A549 (cell line): Measurements from ENCODE around the gene UBASH3B. TPM values are rescaled to one million over a fixed set of nuclear protein-coding genes. Genes with fewer than 3 reads are reported as not detected.

Source experiments
- ATAC-seq, 2 experiments: fragments of 200-7000 bp in 1 of 2; fragments of >200 bp in 1 of 2; cut with Nextera tagmentation in 1 of 2; cut with Tn5 transposase in 1 of 2; 3 replicates each; pipeline versions ENCODE4 v1.8.0 to v1.9.1; 2018 to 2020; ENCODE audit warnings: mild to moderate bottlenecking in 1 of 2, moderate library complexity in 1 of 2
- CTCF ChIA-PET: fragments of 300-600 bp; sonication (Branson Sonifier 250); formaldehyde crosslinking; extraction: SDS; loops from one replicate; lab custom pipeline; 2021; ENCODE audit warnings: antibody characterized with exemption, inconsistent platforms; lab: Yijun Ruan, JAX
- POLR2A ChIA-PET: fragments of 350-600 bp; formaldehyde crosslinking; extraction: SDS; loops from one replicate; lab custom pipeline; 2021; ENCODE audit warnings: antibody characterized with exemption, inconsistent platforms; lab: Yijun Ruan, JAX
- DNase-seq, 2 experiments: peaks; one replicate each; pipeline versions ENCODE4 v3.0.0 to v3.0.0-alpha.2; 2011 to 2016; ENCODE audit warnings: low read depth in 1 of 2, low spot score in 1 of 2
- FAIRE-seq: peaks from 2 replicates; lab custom pipeline; 2011; peaks lifted over from hg19 to GRCh38; lab: Jason Lieb, UNC
- H3K27ac ChIP-seq, 2 experiments: fragments of >200 bp; sonication (Bioruptor Twin); formaldehyde crosslinking; 3 replicates each; pipeline ENCODE4 v1.5.1; 2016 to 2017
- H3K4me1 ChIP-seq: fragments of >200 bp; sonication (Bioruptor Twin); formaldehyde crosslinking; 3 replicates; pipeline ENCODE4 v1.6.1; 2016
- H3K4me2 ChIP-seq: fragments of >200 bp; sonication (Bioruptor Twin); formaldehyde crosslinking; 3 replicates; pipeline ENCODE4 v1.6.1; 2016
- H3K4me3 ChIP-seq: fragments of >200 bp; sonication (Bioruptor Twin); formaldehyde crosslinking; 3 replicates; pipeline ENCODE4 v1.5.1; 2016
- H3K9me3 ChIP-seq: fragments of >200 bp; sonication (Bioruptor Twin); formaldehyde crosslinking; 3 replicates; pipeline ENCODE4 v1.6.1; 2016
- CBX2 ChIP-seq: fragments of 200-600 bp; sonication (generic); IDR thresholded peaks from 2 replicates; pipeline ENCODE4 v1.6.1; 2016; ENCODE audit warnings: low read depth, mild to moderate bottlenecking, borderline replicate concordance
- CHD4 ChIP-seq: fragments of 200-600 bp; sonication (generic); IDR thresholded peaks from 2 replicates; pipeline ENCODE4 v1.6.1; 2016; ENCODE audit warnings: antibody characterized with exemption, mild to moderate bottlenecking, borderline replicate concordance
- EHF ChIP-seq: fragments of 250-450 bp; sonication (Bioruptor Pico); IDR thresholded peaks from 2 replicates; pipeline ENCODE4 v1.5.0; 2020; ENCODE audit warnings: mild to moderate bottlenecking
- FOSL2 ChIP-seq, 2 experiments: fragments of 450-650 bp in 1 of 2; fragments of >200 bp in 1 of 2; sonication (Bioruptor Twin) in 1 of 2; formaldehyde crosslinking; IDR thresholded peaks; 2 replicates each; pipeline versions ENCODE4 v1.5.0 to v1.6.1; 2016 to 2020; ENCODE audit warnings: mild to moderate bottlenecking in 1 of 2, moderate library complexity in 1 of 2
- HDAC2 ChIP-seq: fragments of 200-600 bp; sonication (generic); IDR thresholded peaks from 2 replicates; pipeline ENCODE4 v1.6.1; 2016
- HOXB13 ChIP-seq: fragments of 250-450 bp; sonication (Bioruptor Pico); IDR thresholded peaks from 2 replicates; pipeline ENCODE4 v1.5.0; 2020; ENCODE audit warnings: low read depth, mild to moderate bottlenecking, moderate library complexity
- JUN ChIP-seq, 2 experiments: fragments of >200 bp; sonication (Bioruptor Twin); formaldehyde crosslinking; IDR thresholded peaks; 2 replicates in 1 of 2; 3 replicates in 1 of 2; pipeline ENCODE4 v1.6.1; 2016 to 2017
- JUNB ChIP-seq: fragments of >200 bp; sonication (Bioruptor Twin); formaldehyde crosslinking; IDR thresholded peaks from 2 replicates; pipeline ENCODE4 v1.6.1; 2016
- MAZ ChIP-seq: fragments of 150-350 bp; IDR thresholded peaks from 2 replicates; pipeline ENCODE4 v1.6.1; 2014; ENCODE audit warnings: antibody characterized with exemption, low read depth, low read length, borderline replicate concordance
- NPAS2 ChIP-seq: fragments of 250-450 bp; sonication (Bioruptor Pico); IDR thresholded peaks from 2 replicates; pipeline ENCODE4 v1.8.0; 2022; ENCODE audit warnings: mild to moderate bottlenecking, moderate library complexity, borderline replicate concordance
- POLR2A ChIP-seq: IDR thresholded peaks from 2 replicates; pipeline ENCODE4 v1.6.1; 2012; ENCODE audit warnings: mild to moderate bottlenecking, low read length
- RCOR1 ChIP-seq: fragments of 150-350 bp; IDR thresholded peaks from 2 replicates; pipeline ENCODE4 v1.6.1; 2014; ENCODE audit warnings: antibody characterized with exemption, low read length, low read depth
- RNF2 ChIP-seq: fragments of 200-600 bp; sonication (generic); IDR thresholded peaks from 2 replicates; pipeline ENCODE4 v1.6.1; 2016; ENCODE audit warnings: low read depth, mild to moderate bottlenecking, antibody characterized with exemption, moderate library complexity, borderline replicate concordance
- TFCP2L1 ChIP-seq: fragments of 250-450 bp; sonication (Bioruptor Pico); IDR thresholded peaks from 2 replicates; pipeline ENCODE4 v1.5.0; 2021; ENCODE audit warnings: mild to moderate bottlenecking
- ZFP36 ChIP-seq: fragments of 450-650 bp; IDR thresholded peaks from 2 replicates; pipeline ENCODE4 v1.6.1; 2014; ENCODE audit warnings: borderline replicate concordance; ENCODE audit not compliant: partially characterized antibody
- WGBS: methylation state at CpG from one replicate; pipeline ENCODE4 v1.1.6; 2017; ENCODE audit errors: missing lambda C conversion rate; 5-methylcytosine and 5-hydroxymethylcytosine counted together
- polyA plus RNA-seq, 4 experiments: library from polyadenylated mRNA; depleted of rRNA in 3 of 4; stranded (reverse); fragments of >200 nt; fragmentation: RNase III in 1 of 4; extraction: RNeasy Plus Mini Kit Qiagen cat#74134 plus additional on column Dnase treatment in 1 of 4; gene quantifications; 2 replicates in 3 of 4; 3 replicates in 1 of 4; pipeline ENCODE4 v1.2.3, GENCODE V29; 2011 to 2017
- TF ChIP-seq, protein P1 (sequence below): fragments of >200 bp; sonication (Bioruptor Twin); formaldehyde crosslinking; IDR thresholded peaks from 2 replicates; pipeline ENCODE4 v1.6.1; 2016
- TF ChIP-seq, protein P2 (sequence below): fragments of >200 bp; sonication (Bioruptor Twin); formaldehyde crosslinking; IDR thresholded peaks from 3 replicates; pipeline ENCODE4 v1.6.1; 2016
- TF ChIP-seq, protein P3 (sequence below): IDR thresholded peaks from 2 replicates; pipeline ENCODE4 v1.6.1; 2012
- TF ChIP-seq, protein P4 (sequence below): fragments of 450-650 bp; IDR thresholded peaks from 2 replicates; pipeline ENCODE4 v1.6.1; 2014; ENCODE audit warnings: antibody characterized with exemption
- TF ChIP-seq, protein P5 (sequence below): fragments of >200 bp; sonication (Bioruptor Twin); formaldehyde crosslinking; IDR thresholded peaks from 3 replicates; pipeline ENCODE4 v1.5.1; 2016

Gene UBASH3B
- polyA plus RNA-seq, 2 of the 4 experiments (the other 2 are of a cell fraction), result 33.4 to 43.0 TPM

DNA sequence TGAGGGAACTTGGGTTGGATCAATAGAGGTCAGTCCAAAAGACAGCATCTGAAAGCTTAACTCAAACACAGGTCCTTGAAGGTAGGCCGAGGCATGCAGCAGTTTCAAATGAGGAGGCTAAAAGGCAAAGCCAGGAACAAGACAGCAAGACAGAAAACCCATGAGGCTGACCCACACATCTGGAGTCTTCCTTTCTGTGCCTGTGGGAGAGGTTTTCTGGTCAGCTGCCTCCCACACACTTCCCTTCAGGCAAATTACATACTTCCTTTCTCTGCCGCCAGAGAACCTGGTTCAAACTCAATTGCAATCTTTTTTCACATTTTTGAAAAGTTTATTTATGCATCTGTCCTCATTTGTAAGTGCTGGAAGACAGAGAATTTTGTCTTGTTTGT is 153.0 kb downstream of the UBASH3B start:
- POLR2A ChIA-PET, result no interaction called here
- TF ChIP-seq RNF2 (no peak), ZFP36 (no peak), HDAC2 (no peak), JUN (IDR thresholded peaks at IDR 0.05) (no peak), CHD4 (no peak)
- TF ChIP-seq, protein P1, sequence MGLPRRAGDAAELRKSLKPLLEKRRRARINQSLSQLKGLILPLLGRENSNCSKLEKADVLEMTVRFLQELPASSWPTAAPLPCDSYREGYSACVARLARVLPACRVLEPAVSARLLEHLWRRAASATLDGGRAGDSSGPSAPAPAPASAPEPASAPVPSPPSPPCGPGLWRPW, result no peak
- no peak for FAIRE-seq
- Histone ChIP-seq H3K4me3 (no peak overlapping the region), H3K4me1 (no peaks in the 10 kb centered on the region; the same call in 2 of the 3 replicates), H3K4me2 (no peak overlapping the region), H3K27ac (no peak overlapping the region), H3K9me3 (no peaks in the 10 kb centered on the region)
- DNase-seq, result no peak
- no peak for ATAC-seq
- WGBS, result 83% methylated on average over 2 of the region's 2 CpGs
- CTCF ChIA-PET, result interaction anchor here (1.9 to 2.2 kb wide), 2 partner anchors 45 to 175 kb away, joined by 5 to 7 read pairs; no protein-coding TSS in a partner anchor

DNA sequence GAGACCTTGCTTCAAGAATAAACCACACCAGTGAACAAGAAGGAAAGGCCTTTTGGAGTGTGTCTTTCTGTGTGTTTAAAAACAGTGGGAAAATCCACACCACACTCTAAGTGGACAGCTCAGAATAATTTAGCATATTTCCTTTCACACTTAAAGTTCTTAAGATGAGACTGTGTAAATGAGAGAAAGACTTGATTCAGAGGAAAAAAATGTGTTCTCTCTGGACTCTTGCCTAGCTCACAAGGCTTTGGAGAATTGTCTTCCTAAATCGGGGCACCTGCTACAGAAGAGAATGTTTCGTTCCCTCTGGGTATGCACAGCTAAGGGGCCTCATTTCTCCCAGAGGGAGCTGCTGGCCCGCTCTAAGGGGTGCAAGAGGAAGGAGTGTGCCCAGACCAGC is 154.3 kb downstream of the UBASH3B start:
- no peak overlapping the region for H3K4me3 ChIP-seq
- TF ChIP-seq NPAS2 (CRISPR knock-in tag), result no peak
- TF ChIP-seq FOSL2 (IDR thresholded peaks at IDR 0.05), result no peak
- TF ChIP-seq FOSL2 (CRISPR knock-in tag; IDR thresholded peaks at IDR 0.05), result no peak
- TF ChIP-seq, protein P2, sequence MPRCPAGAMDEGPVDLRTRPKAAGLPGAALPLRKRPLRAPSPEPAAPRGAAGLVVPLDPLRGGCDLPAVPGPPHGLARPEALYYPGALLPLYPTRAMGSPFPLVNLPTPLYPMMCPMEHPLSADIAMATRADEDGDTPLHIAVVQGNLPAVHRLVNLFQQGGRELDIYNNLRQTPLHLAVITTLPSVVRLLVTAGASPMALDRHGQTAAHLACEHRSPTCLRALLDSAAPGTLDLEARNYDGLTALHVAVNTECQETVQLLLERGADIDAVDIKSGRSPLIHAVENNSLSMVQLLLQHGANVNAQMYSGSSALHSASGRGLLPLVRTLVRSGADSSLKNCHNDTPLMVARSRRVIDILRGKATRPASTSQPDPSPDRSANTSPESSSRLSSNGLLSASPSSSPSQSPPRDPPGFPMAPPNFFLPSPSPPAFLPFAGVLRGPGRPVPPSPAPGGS, result no peak
- TF ChIP-seq HOXB13, result no peak
- TF ChIP-seq, protein P1, result no peak
- TF ChIP-seq, protein P3, sequence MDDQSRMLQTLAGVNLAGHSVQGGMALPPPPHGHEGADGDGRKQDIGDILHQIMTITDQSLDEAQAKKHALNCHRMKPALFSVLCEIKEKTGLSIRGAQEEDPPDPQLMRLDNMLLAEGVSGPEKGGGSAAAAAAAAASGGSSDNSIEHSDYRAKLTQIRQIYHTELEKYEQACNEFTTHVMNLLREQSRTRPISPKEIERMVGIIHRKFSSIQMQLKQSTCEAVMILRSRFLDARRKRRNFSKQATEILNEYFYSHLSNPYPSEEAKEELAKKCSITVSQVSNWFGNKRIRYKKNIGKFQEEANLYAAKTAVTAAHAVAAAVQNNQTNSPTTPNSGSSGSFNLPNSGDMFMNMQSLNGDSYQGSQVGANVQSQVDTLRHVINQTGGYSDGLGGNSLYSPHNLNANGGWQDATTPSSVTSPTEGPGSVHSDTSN, result no peak
- TF ChIP-seq RCOR1, result no peak
- TF ChIP-seq, protein P4, sequence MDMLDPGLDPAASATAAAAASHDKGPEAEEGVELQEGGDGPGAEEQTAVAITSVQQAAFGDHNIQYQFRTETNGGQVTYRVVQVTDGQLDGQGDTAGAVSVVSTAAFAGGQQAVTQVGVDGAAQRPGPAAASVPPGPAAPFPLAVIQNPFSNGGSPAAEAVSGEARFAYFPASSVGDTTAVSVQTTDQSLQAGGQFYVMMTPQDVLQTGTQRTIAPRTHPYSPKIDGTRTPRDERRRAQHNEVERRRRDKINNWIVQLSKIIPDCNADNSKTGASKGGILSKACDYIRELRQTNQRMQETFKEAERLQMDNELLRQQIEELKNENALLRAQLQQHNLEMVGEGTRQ, result no peak
- no peak for TF ChIP-seq JUNB
- ChIA-PET POLR2A (no interaction called here), CTCF (interaction anchor here (0.5 to 2.2 kb wide), 3 partner anchors 177 to 1534 kb away, joined by 3 to 5 read pairs (median 3); no protein-coding TSS in a partner anchor)
- ATAC-seq, result no peak
- no peaks in the 10 kb centered on the region for H3K4me1 ChIP-seq
- H3K4me2 ChIP-seq, result no peak overlapping the region
- no peak for DNase-seq
- H3K9me3 ChIP-seq, result no peaks in the 10 kb centered on the region
- no peak for FAIRE-seq
- no peak overlapping the region for H3K27ac ChIP-seq
- 93% methylated on average over 3 of the region's 3 CpGs for WGBS

DNA sequence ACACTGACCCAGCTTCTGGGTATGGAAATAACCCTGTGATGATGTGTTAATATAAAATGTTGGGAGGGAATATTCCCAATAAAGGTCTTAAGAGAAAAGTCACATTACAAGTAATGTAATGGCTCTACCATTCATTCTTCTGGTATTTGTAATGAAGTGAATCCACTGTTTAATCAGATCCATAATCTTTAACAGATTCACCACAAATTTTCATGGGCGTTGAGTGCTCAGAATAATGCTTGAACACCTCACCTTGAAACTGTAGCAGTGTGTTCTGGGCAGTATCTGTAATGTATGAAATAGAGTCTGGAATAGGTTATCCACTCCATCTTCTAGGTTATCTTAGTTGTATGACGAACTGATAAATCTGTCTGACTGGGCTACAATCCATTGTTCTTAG is 156.2 kb downstream of the UBASH3B start:
- H3K9me3 ChIP-seq, result no peaks in the 10 kb centered on the region
- no peak overlapping the region for H3K4me2 ChIP-seq
- WGBS, result 86% methylated on average over 2 of the region's 2 CpGs
- H3K4me1 ChIP-seq, result no peaks in the 10 kb centered on the region
- DNase-seq (no peak), FAIRE-seq (no peak), ATAC-seq (no peak)
- no peak overlapping the region for H3K4me3 ChIP-seq
- CTCF ChIA-PET, result interaction anchor here (3.1 kb wide), 1 partner anchor 42 kb away, joined by 12 read pairs; no protein-coding TSS in a partner anchor
- TF ChIP-seq, protein P5, sequence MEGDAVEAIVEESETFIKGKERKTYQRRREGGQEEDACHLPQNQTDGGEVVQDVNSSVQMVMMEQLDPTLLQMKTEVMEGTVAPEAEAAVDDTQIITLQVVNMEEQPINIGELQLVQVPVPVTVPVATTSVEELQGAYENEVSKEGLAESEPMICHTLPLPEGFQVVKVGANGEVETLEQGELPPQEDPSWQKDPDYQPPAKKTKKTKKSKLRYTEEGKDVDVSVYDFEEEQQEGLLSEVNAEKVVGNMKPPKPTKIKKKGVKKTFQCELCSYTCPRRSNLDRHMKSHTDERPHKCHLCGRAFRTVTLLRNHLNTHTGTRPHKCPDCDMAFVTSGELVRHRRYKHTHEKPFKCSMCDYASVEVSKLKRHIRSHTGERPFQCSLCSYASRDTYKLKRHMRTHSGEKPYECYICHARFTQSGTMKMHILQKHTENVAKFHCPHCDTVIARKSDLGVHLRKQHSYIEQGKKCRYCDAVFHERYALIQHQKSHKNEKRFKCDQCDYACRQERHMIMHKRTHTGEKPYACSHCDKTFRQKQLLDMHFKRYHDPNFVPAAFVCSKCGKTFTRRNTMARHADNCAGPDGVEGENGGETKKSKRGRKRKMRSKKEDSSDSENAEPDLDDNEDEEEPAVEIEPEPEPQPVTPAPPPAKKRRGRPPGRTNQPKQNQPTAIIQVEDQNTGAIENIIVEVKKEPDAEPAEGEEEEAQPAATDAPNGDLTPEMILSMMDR, result no peak
- TF ChIP-seq, protein P2, result no peak
- TF ChIP-seq MAZ (no peak), POLR2A (no peak), CHD4 (no peak), EHF (no peak), CBX2 (no peak), NPAS2 (CRISPR knock-in tag) (no peak), TFCP2L1 (no peak)
- TF ChIP-seq, protein P3, result no peak
- POLR2A ChIA-PET, result no interaction called here
- no peak overlapping the region for H3K27ac ChIP-seq
